ENCODE data around the gene NEDD4L. TPM values are rescaled to one million over a fixed set of nuclear protein-coding genes. Genes with fewer than 3 reads are reported as not detected.
"Not testable (repeated sequence)": the region's sequence is repeated elsewhere in the genome, so short reads cannot be mapped to it uniquely, and the experiment has no call there.

NEDD4L gene
- total RNA-seq, 1 experiment from 2014 or later, result 57.4 TPM

DNA sequence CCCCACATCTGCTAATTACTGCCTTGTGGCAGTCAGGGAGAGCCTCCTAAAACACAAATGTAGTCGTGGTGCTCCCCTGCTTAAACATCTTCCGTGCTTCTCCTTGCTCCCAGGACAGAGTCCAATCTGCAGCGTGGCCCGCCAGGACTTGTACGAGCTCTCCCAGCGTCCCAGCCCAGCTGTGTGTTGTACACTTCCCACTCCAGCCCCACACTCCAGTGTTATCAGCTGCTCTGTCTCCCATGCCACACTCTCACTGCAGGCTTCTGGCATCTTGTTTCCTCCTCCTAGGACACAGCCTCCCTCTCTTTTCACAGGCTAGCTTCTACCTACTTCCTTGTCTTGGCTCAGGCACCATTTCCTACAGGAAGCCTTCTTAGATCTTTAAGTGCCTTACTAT, 385.4 kb downstream of the NEDD4L start:
- no peak for TF ChIP-seq EZH2 (IDR thresholded peaks at IDR 0.05; ENCODE audit: low read depth)
- TF ChIP-seq, protein P1, sequence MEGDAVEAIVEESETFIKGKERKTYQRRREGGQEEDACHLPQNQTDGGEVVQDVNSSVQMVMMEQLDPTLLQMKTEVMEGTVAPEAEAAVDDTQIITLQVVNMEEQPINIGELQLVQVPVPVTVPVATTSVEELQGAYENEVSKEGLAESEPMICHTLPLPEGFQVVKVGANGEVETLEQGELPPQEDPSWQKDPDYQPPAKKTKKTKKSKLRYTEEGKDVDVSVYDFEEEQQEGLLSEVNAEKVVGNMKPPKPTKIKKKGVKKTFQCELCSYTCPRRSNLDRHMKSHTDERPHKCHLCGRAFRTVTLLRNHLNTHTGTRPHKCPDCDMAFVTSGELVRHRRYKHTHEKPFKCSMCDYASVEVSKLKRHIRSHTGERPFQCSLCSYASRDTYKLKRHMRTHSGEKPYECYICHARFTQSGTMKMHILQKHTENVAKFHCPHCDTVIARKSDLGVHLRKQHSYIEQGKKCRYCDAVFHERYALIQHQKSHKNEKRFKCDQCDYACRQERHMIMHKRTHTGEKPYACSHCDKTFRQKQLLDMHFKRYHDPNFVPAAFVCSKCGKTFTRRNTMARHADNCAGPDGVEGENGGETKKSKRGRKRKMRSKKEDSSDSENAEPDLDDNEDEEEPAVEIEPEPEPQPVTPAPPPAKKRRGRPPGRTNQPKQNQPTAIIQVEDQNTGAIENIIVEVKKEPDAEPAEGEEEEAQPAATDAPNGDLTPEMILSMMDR (conservative IDR thresholded peaks at IDR 0.05), result no peak
- Histone ChIP-seq H3K36me3 (ENCODE audit: low read depth) (no peaks in the 10 kb centered on the region), H3K79me2 (ENCODE audit: low read depth) (no peaks in the 10 kb centered on the region), H3K4me1 (replicated peaks; ENCODE audit: insufficient read depth) (no peaks in the 10 kb centered on the region), H2AFZ (no peak overlapping the region), H3K9me2 (ENCODE audit: insufficient read depth) (no peaks in the 10 kb centered on the region), H3K27me3 (ENCODE audit: insufficient read depth, low read depth) (no peaks in the 10 kb centered on the region), H3K9me3 (ENCODE audit: insufficient read depth, low read depth) (no peaks in the 10 kb centered on the region), H3F3A (ENCODE audit: insufficient read depth, low read depth) (no peaks in the 10 kb centered on the region), H3K27ac (no peak overlapping the region), H4K20me1 (ENCODE audit: insufficient read depth) (no peaks in the 10 kb centered on the region), H3K4me3 (no peak overlapping the region), H3K4me2 (no peak overlapping the region)
- ChIA-PET CTCF (no interaction called here), POLR2A (ENCODE audit: unreplicated experiment) (interaction anchor here (0.6 kb wide), 1 partner anchor 29 kb away, joined by 3 read pairs; no protein-coding TSS in a partner anchor)
- DNase-seq, result no peak
- intact Hi-C loops (cut with micrococcal nuclease; ENCODE audit: unreplicated experiment), result no loop called here
- BruUV-seq (replicated peaks), result no TSS peak

DNA sequence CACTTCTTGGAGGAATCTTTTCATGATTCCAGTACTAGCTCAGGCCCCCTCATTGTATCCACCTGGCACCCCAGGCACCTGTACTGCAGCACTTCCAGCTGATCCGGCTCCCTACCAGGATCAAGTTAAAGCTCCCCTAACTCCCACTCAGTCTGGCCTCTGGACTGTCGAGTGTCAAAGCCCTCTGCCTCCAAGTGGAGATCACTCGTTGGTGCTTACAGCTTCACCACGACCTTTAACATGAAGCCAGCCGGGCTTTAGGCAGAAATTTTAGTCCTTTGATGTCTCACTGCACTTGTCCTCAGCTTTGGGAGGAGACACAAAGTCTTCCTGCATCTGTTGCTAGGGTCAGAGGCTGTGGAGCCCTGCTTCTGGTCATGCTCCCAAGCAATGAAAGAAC, 387.2 kb downstream of the NEDD4L start:
- POLR2A ChIA-PET (ENCODE audit: unreplicated experiment), result no interaction called here
- Histone ChIP-seq H3K9me3 (ENCODE audit: insufficient read depth, low read depth) (no peaks in the 10 kb centered on the region), H3K27me3 (ENCODE audit: insufficient read depth, low read depth) (no peaks in the 10 kb centered on the region), H3K36me3 (ENCODE audit: low read depth) (no peaks in the 10 kb centered on the region), H3K4me2 (no peak overlapping the region), H3K27ac (no peak overlapping the region), H3F3A (ENCODE audit: insufficient read depth, low read depth) (no peaks in the 10 kb centered on the region), H3K4me3 (no peak overlapping the region), H3K4me1 (replicated peaks; ENCODE audit: insufficient read depth) (no peaks in the 10 kb centered on the region), H3K79me2 (ENCODE audit: low read depth) (no peaks in the 10 kb centered on the region), H3K9me2 (ENCODE audit: insufficient read depth) (no peaks in the 10 kb centered on the region), H2AFZ (no peak overlapping the region), H4K20me1 (ENCODE audit: insufficient read depth) (no peaks in the 10 kb centered on the region)
- no peak for TF ChIP-seq EZH2 (IDR thresholded peaks at IDR 0.05; ENCODE audit: low read depth)
- TF ChIP-seq, protein P1 (conservative IDR thresholded peaks at IDR 0.05), result no peak
- intact Hi-C loops (cut with micrococcal nuclease; ENCODE audit: unreplicated experiment), result no loop called here
- no TSS peak for BruUV-seq (replicated peaks)
- no peak for DNase-seq
- CTCF ChIA-PET, result no interaction called here

DNA sequence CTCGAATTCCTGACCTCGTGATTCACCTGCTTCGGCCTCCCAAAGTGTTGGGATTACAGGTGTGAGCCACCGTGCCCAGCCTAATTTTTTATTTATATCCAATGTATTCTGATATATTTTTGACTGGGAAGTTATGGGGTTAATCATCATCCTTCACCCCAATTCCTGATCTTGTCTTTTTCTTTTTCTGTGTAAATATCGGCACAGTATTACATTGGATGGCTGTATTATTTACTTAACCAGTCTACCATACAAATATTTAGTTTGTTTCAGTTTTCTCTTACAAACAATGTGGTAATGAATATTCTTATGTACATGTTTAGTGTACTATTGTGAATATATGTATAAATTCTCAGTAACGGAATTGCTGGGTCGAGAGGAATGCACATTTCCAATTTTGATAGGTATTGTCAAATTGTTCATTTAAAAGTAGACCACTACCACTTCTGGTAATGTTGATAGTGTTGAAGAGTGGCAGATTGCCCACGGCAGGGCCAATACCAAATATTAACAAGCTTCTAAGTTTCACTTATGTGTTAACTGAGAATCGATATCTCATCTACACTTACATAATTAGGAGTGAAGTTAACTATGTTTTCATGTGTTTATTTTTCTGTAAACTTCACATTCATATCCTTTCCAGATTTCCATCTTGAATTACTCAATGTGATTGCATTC, 388.2 kb downstream of the NEDD4L start:
- Histone ChIP-seq H3K4me1 (replicated peaks; ENCODE audit: insufficient read depth) (no peaks in the 10 kb centered on the region), H3F3A (ENCODE audit: insufficient read depth, low read depth) (no peaks in the 10 kb centered on the region)
- BruUV-seq (replicated peaks), result no TSS peak

DNA sequence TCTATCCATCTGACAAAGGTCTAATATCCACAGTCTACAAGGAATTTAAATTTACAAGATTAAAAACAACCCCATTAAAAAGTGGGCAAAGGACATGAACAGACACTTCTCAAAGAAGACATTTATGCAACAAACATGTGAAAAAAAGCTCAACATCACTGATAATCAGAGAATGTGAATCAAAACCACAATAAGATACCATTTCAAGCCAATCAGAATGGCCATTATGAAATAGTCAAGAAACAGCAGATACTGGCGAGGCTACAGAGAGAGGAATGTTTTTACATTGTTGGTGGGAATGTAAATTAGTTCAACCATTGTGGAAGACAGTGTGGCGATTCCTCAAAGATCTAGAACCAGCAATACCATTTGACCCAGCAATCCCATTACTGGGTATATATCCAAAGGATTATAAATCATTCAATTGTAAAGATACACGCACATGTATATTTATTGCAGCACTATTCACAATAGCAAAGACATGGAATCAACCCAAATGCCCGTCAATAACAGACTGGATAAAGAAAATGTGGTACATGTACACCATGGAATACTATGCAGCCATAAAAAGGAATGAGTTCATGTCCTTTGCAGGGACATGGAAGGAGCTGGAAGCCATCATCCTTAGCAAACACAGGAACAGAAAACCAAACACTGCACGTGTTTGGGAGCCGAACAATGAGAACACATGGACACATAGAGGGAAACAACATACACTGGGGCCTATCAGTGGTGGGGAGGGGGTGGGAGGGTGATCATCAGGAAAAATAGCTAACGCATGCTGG, 391.4 kb downstream of the NEDD4L start:
- H3K4me3 ChIP-seq; H4K20me1 ChIP-seq (ENCODE audit: insufficient read depth); H3K4me1 ChIP-seq (replicated peaks; ENCODE audit: insufficient read depth); H3K79me2 ChIP-seq (ENCODE audit: low read depth); intact Hi-C loops (cut with micrococcal nuclease; ENCODE audit: unreplicated experiment); H3K9me2 ChIP-seq (ENCODE audit: insufficient read depth); POLR2A ChIA-PET (ENCODE audit: unreplicated experiment); CTCF ChIA-PET; H3K36me3 ChIP-seq (ENCODE audit: low read depth); H2AFZ ChIP-seq; DNase-seq; H3K27me3 ChIP-seq (ENCODE audit: insufficient read depth, low read depth); H3K9me3 ChIP-seq (ENCODE audit: insufficient read depth, low read depth); H3F3A ChIP-seq (ENCODE audit: insufficient read depth, low read depth); BruUV-seq (replicated peaks); H3K27ac ChIP-seq; H3K4me2 ChIP-seq: not testable (repeated sequence)

More for the DNA sequence above, 388.2 kb downstream of the NEDD4L start:
- intact Hi-C loops (cut with micrococcal nuclease; ENCODE audit: unreplicated experiment), result no loop called here
- TF ChIP-seq, protein P1 (conservative IDR thresholded peaks at IDR 0.05), result no peak
- no peak for TF ChIP-seq EZH2 (IDR thresholded peaks at IDR 0.05; ENCODE audit: low read depth)
- no peak for DNase-seq
- Histone ChIP-seq H3K9me2 (ENCODE audit: insufficient read depth) (no peaks in the 10 kb centered on the region), H3K4me3 (no peak overlapping the region), H3K27me3 (ENCODE audit: insufficient read depth, low read depth) (no peaks in the 10 kb centered on the region), H3K4me2 (no peak overlapping the region), H3K79me2 (ENCODE audit: low read depth) (no peaks in the 10 kb centered on the region), H2AFZ (no peak overlapping the region), H4K20me1 (ENCODE audit: insufficient read depth) (no peaks in the 10 kb centered on the region), H3K36me3 (ENCODE audit: low read depth) (no peaks in the 10 kb centered on the region), H3K27ac (no peak overlapping the region), H3K9me3 (ENCODE audit: insufficient read depth, low read depth) (no peaks in the 10 kb centered on the region)
- CTCF ChIA-PET, result no interaction called here
- POLR2A ChIA-PET (ENCODE audit: unreplicated experiment), result no interaction called here

Measured in PC-9 (cell line).